ENCODE results near the gene WDR45B.

WDR45B gene

GRCh38 chr17:82665217-82665616 is 17.0 kb upstream of the WDR45B start:
- Histone ChIP-seq H3K9me3 (ENCODE audit: control insufficient read depth, low read length) (no peaks in the 10 kb centered on the region), H3K4me3 (ENCODE audit: insufficient read depth, low read depth, low read length) (no peak overlapping the region), H3K4me1 (ENCODE audit: control insufficient read depth, insufficient read depth, low read length) (peaks cover 8% of the 10 kb centered on the region), H3K27ac (ENCODE audit: insufficient read depth, low read depth, low read length, poor library complexity, severe bottlenecking) (no peak overlapping the region), H3K27me3 (ENCODE audit: control insufficient read depth, insufficient read depth, low read length, poor library complexity, severe bottlenecking) (no peaks in the 10 kb centered on the region), H3K36me3 (ENCODE audit: control insufficient read depth, insufficient read depth, low read length) (no peaks in the 10 kb centered on the region)
- 89 to 94% methylated on average over 11 of the region's 11 CpGs for WGBS, 2 experiments

- Histone ChIP-seq H3K4me3 (ENCODE audit: insufficient read depth, low read depth, low read length) (no peak overlapping the region), H3K27ac (ENCODE audit: insufficient read depth, low read depth, low read length, poor library complexity, severe bottlenecking) (no peak overlapping the region), H3K4me1 (ENCODE audit: control insufficient read depth, insufficient read depth, low read length) (peaks cover 8% of the 10 kb centered on the region), H3K36me3 (ENCODE audit: control insufficient read depth, insufficient read depth, low read length) (no peaks in the 10 kb centered on the region), H3K9me3 (ENCODE audit: control insufficient read depth, low read length) (no peaks in the 10 kb centered on the region), H3K27me3 (ENCODE audit: control insufficient read depth, insufficient read depth, low read length, poor library complexity, severe bottlenecking) (no peaks in the 10 kb centered on the region)
- WGBS, 2 experiments, result 82 to 83% methylated on average over 22 of the region's 22 CpGs
Observed at GRCh38 chr17:82664701-82665182, 16.5 kb upstream of the WDR45B start.

- no peaks in the 10 kb centered on the region for H3K9me3 ChIP-seq (ENCODE audit: control insufficient read depth, low read length)
- H3K4me1 ChIP-seq (ENCODE audit: control insufficient read depth, insufficient read depth, low read length), result peaks cover 8% of the 10 kb centered on the region
- H3K27ac ChIP-seq (ENCODE audit: insufficient read depth, low read depth, low read length, poor library complexity, severe bottlenecking), result no peak overlapping the region
- no peak overlapping the region for H3K4me3 ChIP-seq (ENCODE audit: insufficient read depth, low read depth, low read length)
- no peaks in the 10 kb centered on the region for H3K36me3 ChIP-seq (ENCODE audit: control insufficient read depth, insufficient read depth, low read length)
- H3K27me3 ChIP-seq (ENCODE audit: control insufficient read depth, insufficient read depth, low read length, poor library complexity, severe bottlenecking), result no peaks in the 10 kb centered on the region
- 93 to 96% methylated on average over 17 of the region's 17 CpGs for WGBS, 2 experiments
Observed at GRCh38 chr17:82664276-82664575, 16.0 kb upstream of the WDR45B start.

GRCh38 chr17:82663381-82664275 is 15.4 kb upstream of the WDR45B start:
- H3K27ac ChIP-seq (ENCODE audit: insufficient read depth, low read depth, low read length, poor library complexity, severe bottlenecking), result no peak overlapping the region
- H3K27me3 ChIP-seq (ENCODE audit: control insufficient read depth, insufficient read depth, low read length, poor library complexity, severe bottlenecking), result no peaks in the 10 kb centered on the region
- no peak overlapping the region for H3K4me3 ChIP-seq (ENCODE audit: insufficient read depth, low read depth, low read length)
- no peaks in the 10 kb centered on the region for H3K9me3 ChIP-seq (ENCODE audit: control insufficient read depth, low read length)
- H3K36me3 ChIP-seq (ENCODE audit: control insufficient read depth, insufficient read depth, low read length), result no peaks in the 10 kb centered on the region
- WGBS, 2 experiments, result 94 to 96% methylated on average over 39 of the region's 39 CpGs
- peaks cover 8% of the 10 kb centered on the region for H3K4me1 ChIP-seq (ENCODE audit: control insufficient read depth, insufficient read depth, low read length)

GRCh38 chr17:82662711-82663261 is 14.5 kb upstream of the WDR45B start:
- Histone ChIP-seq H3K4me3 (ENCODE audit: insufficient read depth, low read depth, low read length) (no peak overlapping the region), H3K36me3 (ENCODE audit: control insufficient read depth, insufficient read depth, low read length) (no peaks in the 10 kb centered on the region), H3K27ac (ENCODE audit: insufficient read depth, low read depth, low read length, poor library complexity, severe bottlenecking) (no peak overlapping the region), H3K4me1 (ENCODE audit: control insufficient read depth, insufficient read depth, low read length) (peaks cover 8% of the 10 kb centered on the region), H3K9me3 (ENCODE audit: control insufficient read depth, low read length) (no peaks in the 10 kb centered on the region), H3K27me3 (ENCODE audit: control insufficient read depth, insufficient read depth, low read length, poor library complexity, severe bottlenecking) (no peaks in the 10 kb centered on the region)
- WGBS, 2 experiments, result 91% methylated on average over 20 of the region's 20 CpGs

- Histone ChIP-seq H3K27me3 (ENCODE audit: control insufficient read depth, insufficient read depth, low read length, poor library complexity, severe bottlenecking) (no peaks in the 10 kb centered on the region), H3K36me3 (ENCODE audit: control insufficient read depth, insufficient read depth, low read length) (no peaks in the 10 kb centered on the region), H3K27ac (ENCODE audit: insufficient read depth, low read depth, low read length, poor library complexity, severe bottlenecking) (no peak overlapping the region), H3K4me3 (ENCODE audit: insufficient read depth, low read depth, low read length) (no peak overlapping the region), H3K9me3 (ENCODE audit: control insufficient read depth, low read length) (no peaks in the 10 kb centered on the region), H3K4me1 (ENCODE audit: control insufficient read depth, insufficient read depth, low read length) (peaks cover 8% of the 10 kb centered on the region)
- WGBS, 2 experiments, result 84 to 86% methylated on average over 31 of the region's 31 CpGs
Observed at GRCh38 chr17:82661717-82662683, 13.8 kb upstream of the WDR45B start.

- no peak overlapping the region for H3K4me3 ChIP-seq (ENCODE audit: insufficient read depth, low read depth, low read length)
- 92% methylated on average over 15 of the region's 15 CpGs for WGBS, 2 experiments
- H3K27ac ChIP-seq (ENCODE audit: insufficient read depth, low read depth, low read length, poor library complexity, severe bottlenecking), result no peak overlapping the region
- H3K36me3 ChIP-seq (ENCODE audit: control insufficient read depth, insufficient read depth, low read length), result no peaks in the 10 kb centered on the region
- peaks cover 3% of the 10 kb centered on the region for H3K4me1 ChIP-seq (ENCODE audit: control insufficient read depth, insufficient read depth, low read length)
- H3K9me3 ChIP-seq (ENCODE audit: control insufficient read depth, low read length), result no peaks in the 10 kb centered on the region
- H3K27me3 ChIP-seq (ENCODE audit: control insufficient read depth, insufficient read depth, low read length, poor library complexity, severe bottlenecking), result no peaks in the 10 kb centered on the region
Observed at GRCh38 chr17:82659886-82660285, 11.6 kb upstream of the WDR45B start.

GRCh38 chr17:82658796-82659452 is 10.7 kb upstream of the WDR45B start:
- Histone ChIP-seq H3K4me3 (ENCODE audit: insufficient read depth, low read depth, low read length) (no peak overlapping the region), H3K4me1 (ENCODE audit: control insufficient read depth, insufficient read depth, low read length) (no peaks in the 10 kb centered on the region), H3K36me3 (ENCODE audit: control insufficient read depth, insufficient read depth, low read length) (no peaks in the 10 kb centered on the region), H3K27ac (ENCODE audit: insufficient read depth, low read depth, low read length, poor library complexity, severe bottlenecking) (no peak overlapping the region), H3K9me3 (ENCODE audit: control insufficient read depth, low read length) (no peaks in the 10 kb centered on the region), H3K27me3 (ENCODE audit: control insufficient read depth, insufficient read depth, low read length, poor library complexity, severe bottlenecking) (no peaks in the 10 kb centered on the region)
- WGBS, 2 experiments, result 92% methylated on average over 36 of the region's 36 CpGs

- H3K4me1 ChIP-seq (ENCODE audit: control insufficient read depth, insufficient read depth, low read length), result no peaks in the 10 kb centered on the region
- 96% methylated on average over 23 of the region's 23 CpGs for WGBS, 2 experiments
- H3K9me3 ChIP-seq (ENCODE audit: control insufficient read depth, low read length), result no peaks in the 10 kb centered on the region
- H3K4me3 ChIP-seq (ENCODE audit: insufficient read depth, low read depth, low read length), result no peak overlapping the region
- H3K27ac ChIP-seq (ENCODE audit: insufficient read depth, low read depth, low read length, poor library complexity, severe bottlenecking), result no peak overlapping the region
- no peaks in the 10 kb centered on the region for H3K36me3 ChIP-seq (ENCODE audit: control insufficient read depth, insufficient read depth, low read length)
- H3K27me3 ChIP-seq (ENCODE audit: control insufficient read depth, insufficient read depth, low read length, poor library complexity, severe bottlenecking), result no peaks in the 10 kb centered on the region
Observed at GRCh38 chr17:82658331-82658730, 10.1 kb upstream of the WDR45B start.

All from ectodermal cell (in vitro differentiated cells).